ENCODE results near the gene DCXR.

The DCXR gene

GRCh38 chr17:82021107-82021899 lies 16.2 kb downstream of the DCXR start:
- DNase-seq = peak; percentile 66

DNA sequence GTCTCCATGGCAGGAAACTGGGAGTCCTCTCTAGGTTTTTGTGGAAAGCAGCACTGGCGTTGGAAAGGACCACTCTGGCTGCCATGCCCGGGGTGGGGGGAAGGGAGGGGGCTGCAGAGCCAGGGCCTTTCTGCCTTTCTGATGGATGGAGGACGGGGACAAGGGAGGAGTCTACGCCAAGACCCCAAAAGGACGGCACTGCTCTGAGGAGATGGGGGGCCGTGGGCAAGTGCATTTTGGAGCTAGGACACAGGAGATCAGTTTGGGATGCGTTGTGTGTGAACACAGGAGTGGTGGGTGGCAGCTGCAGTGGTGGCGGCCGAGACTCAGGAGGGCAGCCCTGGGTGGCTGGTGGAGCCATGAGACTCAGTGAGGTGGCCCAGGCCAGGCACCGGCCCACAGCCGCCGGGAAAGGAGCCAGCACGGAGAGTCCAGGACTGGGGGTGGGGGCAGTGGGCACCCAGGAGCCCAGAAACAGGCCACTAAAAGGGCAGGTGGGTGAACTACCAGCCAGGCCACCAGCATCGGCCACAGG lies 16.9 kb downstream of the DCXR start:
- no peak for DNase-seq

DNA sequence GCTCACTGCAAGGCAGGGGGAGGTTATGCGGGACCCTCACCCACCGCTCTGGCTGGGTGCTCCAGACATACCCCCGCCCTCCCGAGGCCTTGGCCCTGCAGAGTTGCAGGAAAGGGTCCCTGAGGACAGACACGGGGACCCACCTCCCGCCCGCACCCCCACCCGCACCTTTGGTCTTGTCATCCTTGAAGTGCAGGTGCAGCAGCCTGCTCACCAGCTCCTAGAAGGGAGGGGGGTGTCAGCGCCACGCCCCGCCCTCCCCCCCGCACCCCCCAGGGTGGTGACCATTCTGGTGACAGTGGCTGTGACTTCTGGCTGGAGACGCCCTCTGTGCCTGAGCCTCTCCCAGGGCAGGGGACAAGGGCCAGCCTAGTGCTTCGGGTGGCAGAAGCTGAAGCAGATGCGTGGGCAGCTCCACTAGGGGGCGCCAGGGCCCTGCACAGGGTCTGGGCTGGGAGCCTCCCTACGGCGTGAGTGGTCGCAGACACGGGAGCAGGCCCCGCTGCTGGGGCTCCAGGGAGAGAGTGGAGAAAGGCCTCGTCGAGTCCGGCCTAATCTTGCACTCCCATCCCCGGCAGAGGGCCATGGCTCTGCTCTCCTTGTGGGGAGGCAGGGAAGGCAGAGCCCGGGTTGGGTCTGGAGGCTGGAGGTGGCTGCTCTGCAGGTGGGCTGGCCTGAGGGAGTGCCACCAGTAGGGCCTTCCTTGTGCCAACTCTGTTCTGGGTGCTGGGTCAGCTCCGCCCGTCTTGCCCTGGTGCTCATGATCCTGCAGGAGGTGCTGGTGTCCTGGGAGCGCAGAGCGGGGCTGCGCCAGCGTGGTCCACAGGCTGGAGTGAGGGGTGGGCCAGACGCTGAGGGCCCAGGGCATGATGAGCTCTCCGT lies 17.6 kb downstream of the DCXR start:
- peak; percentile 81 for DNase-seq

- no peak for DNase-seq
These were observed 18.4 kb downstream of the DCXR start for GRCh38 chr17:82018989-82019689.

- no peak for DNase-seq
These were observed 19.1 kb downstream of the DCXR start for GRCh38 chr17:82018152-82018988.

GRCh38 chr17:82017612-82018151 lies 19.8 kb downstream of the DCXR start:
- no peak for DNase-seq

DNA sequence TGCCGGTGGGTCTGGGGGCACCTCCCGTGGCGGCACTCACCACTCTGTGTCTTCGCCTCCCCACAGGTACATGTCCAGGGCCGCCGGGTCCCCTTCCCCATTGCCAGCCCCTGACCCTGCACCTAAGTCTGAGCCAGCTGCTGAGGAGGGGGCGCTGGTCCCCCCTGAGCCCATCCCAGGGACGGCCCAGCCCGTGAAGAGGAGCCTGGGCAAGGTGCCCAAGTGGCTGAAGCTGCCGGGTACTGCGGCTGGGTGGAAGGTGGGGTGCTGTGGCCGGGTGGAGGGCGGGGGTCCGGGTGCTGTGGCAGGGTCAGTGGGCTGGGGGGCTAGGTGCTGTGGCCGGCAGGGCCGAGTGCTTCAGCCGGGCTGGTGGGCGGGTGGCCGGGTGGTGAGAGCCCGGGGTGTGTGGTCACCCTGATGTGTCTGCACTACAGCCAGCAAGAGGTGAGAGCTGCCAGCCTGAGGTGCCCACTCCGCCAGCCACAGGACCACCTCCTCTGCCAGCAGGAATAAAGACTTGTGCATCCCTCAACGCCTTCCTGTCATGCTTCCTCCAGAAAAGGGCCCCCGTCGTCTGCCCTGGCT lies 20.5 kb downstream of the DCXR start:
- no peak for DNase-seq

- no peak for DNase-seq
These were observed 21.2 kb downstream of the DCXR start for GRCh38 chr17:82016061-82016874.

GRCh38 chr17:82015311-82015971 lies 22.1 kb downstream of the DCXR start:
- DNase-seq = no peak

GRCh38 chr17:82014971-82015310 lies 22.6 kb downstream of the DCXR start:
- no peak for DNase-seq

- no peak for DNase-seq
These were observed 23.1 kb downstream of the DCXR start for GRCh38 chr17:82014432-82014831.

- DNase-seq = no peak
These were observed 23.6 kb downstream of the DCXR start for GRCh38 chr17:82013772-82014321.

DNA sequence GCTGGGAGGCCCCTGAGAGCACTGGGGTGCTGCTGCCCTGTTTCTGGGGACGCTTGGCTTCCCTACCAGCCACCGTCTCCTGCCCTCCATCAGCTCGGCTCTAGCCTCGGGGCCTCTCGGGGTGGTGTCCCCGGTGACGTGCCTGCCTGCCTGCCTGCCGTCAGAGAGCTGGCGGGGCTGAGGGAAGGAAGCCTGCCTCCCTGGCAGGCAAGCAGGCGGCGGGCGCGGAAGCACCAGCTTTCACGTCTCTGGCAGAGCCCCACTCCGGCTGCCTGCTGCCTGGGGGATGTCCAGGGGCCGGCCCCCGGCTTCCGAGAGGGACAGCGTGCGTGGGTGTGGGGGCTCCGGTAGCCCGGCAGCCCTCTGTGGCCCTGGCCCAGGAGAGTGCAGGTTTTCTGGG lies 24.2 kb downstream of the DCXR start:
- DNase-seq = no peak

DNA sequence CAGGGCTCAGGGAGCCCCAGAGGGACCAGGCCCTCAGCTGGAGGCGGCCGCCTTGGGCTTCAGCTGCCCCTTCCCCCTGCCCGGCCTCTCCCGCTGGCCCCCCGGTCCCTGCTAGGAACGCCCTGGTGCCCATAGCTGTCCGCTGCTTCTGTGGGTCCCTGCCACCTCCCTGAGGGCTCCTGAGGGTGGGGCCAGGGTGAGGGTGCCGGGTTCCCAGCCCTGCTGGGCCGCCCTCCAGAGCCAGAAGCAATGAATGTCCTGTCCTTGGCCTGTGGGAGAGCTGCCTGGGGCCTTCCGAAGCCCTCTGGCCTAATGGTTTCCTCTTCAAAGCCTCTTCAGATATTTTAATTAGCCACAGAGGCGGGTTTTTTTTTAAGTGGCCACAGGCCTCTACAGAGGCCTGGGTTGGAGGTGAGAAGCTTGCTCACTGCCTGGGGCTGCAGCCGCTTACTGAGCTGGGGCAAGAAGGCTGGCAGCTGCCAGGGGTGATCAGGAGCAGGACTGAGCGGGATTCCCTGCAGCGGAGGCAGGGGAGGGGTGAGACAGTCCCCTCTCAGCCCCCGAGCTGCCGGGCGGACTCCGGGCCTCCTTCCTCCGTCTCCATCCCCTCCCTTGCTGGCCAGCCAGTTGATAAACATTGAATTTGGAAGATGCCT lies 24.7 kb downstream of the DCXR start:
- no peak for DNase-seq

GRCh38 chr17:82012261-82012639 lies 25.2 kb downstream of the DCXR start:
- DNase-seq = no peak

DNA sequence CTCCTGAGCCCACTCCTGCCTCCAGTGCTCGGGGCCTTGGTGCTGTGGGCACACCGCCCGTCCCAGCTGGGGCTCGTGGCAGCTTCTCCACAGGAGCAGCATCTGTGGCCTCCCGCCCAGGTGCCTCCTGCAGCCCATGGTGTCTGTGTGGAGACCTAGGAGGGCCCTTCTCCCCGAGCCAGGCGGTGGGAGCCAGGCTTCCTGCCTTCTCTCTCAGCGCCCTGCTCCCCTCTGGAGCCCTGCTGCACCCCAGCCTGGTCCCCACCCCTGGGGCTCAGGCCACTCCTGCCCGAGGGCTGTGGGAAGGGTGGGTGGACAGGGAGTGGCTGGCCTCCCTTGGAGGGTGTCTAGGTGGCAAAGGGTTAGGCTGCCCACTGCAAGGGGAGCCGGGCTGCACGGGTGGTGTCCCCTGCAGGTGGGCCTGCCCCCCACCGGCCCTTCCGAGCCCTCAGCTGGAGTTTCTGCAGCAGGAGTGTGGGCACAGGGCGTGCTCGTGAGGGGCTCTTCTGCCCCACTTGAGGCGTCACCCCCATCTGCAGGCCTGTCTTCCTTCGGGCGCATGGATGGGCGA lies 25.8 kb downstream of the DCXR start:
- no peak for DNase-seq

GRCh38 chr17:82010575-82011525 lies 26.6 kb downstream of the DCXR start:
- DNase-seq = no peak

DNA sequence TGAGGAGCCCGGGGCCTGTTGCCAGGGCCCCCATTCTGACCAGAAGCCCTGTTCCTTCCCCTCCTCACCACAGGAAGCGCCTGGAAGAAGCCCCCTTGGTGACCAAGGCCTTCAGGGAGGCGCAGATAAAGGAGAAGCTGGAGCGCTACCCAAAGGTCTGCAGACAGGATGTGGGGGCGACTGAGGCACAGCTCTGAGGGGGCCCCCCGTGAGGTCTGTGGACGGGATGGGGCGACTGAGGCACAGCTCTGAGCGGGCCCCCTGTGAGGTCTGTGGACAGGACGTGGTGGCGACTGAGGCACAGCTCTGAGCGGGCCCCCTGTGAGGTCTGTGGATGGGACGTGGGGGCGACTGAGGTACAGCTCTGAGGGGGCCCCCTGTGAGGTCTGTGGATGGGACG lies 28.1 kb downstream of the DCXR start:
- DNase-seq = no peak
